ENCODE results near the gene MAP3K13.

Gene MAP3K13

DNA sequence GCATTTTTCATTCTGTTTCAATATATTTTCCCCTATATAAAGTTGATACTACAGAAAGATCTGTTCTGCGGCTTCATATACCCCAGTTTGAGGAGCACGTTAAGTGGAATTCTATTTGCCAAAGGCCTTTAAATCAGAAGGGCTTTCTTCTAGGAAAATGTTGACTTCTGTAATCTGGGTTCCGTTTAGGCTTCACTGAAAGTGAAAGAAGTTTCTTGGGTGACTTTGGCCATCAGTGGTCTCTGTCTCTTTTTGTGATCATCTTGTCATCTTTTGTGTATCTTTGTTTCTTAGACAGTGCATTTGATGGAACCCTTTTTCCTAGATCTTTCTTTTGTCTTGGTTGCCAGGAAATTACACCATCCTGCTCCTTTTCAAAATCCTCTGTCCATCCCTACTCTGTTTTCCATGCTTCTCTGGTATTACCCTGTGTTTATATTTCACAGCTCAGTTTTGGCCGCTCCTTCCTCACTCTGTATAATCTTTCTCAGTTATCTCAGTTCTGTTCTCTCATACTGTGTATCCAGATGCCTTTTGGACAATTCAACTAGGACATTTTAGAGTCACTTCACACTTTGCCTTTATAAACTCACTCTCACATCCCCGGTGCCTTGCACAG, 40.7 kb upstream of the MAP3K13 start:
- no peaks in the 10 kb centered on the region for H3K36me3 ChIP-seq (ENCODE audit: control insufficient read depth, low read length)
- peaks cover 7% of the 10 kb centered on the region for H3K27me3 ChIP-seq (ENCODE audit: control insufficient read depth, low read length)
- H4K20me1 ChIP-seq (ENCODE audit: control insufficient read depth, insufficient read depth, low read depth, low read length), result no peaks in the 10 kb centered on the region
- H3K9me2 ChIP-seq (replicated peaks; ENCODE audit: control insufficient read depth, low read length), result no peaks in the 10 kb centered on the region
- H3F3A ChIP-seq (ENCODE audit: control insufficient read depth, insufficient read depth), result no peaks in the 10 kb centered on the region
- H3K4me3 ChIP-seq (ENCODE audit: low read length), result no peak overlapping the region
- H3K27ac ChIP-seq (ENCODE audit: low read depth, low read length), result no peak overlapping the region
- no peaks in the 10 kb centered on the region for H3K4me1 ChIP-seq (ENCODE audit: control insufficient read depth, low read length)
- no peak overlapping the region for H3K4me2 ChIP-seq (ENCODE audit: low read length)
- no peaks in the 10 kb centered on the region for H3K9me3 ChIP-seq (ENCODE audit: control insufficient read depth, insufficient read depth, low read length)
- no peaks in the 10 kb centered on the region for H3K79me2 ChIP-seq (ENCODE audit: control insufficient read depth, low read length)
- no peak for TF ChIP-seq EZH2phosphoT487 (IDR thresholded peaks at IDR 0.05; ENCODE audit: borderline replicate concordance, low read length)
- TF ChIP-seq CTCF (IDR thresholded peaks at IDR 0.05; ENCODE audit: low read depth, low read length, poor library complexity, severe bottlenecking), result no peak

DNA sequence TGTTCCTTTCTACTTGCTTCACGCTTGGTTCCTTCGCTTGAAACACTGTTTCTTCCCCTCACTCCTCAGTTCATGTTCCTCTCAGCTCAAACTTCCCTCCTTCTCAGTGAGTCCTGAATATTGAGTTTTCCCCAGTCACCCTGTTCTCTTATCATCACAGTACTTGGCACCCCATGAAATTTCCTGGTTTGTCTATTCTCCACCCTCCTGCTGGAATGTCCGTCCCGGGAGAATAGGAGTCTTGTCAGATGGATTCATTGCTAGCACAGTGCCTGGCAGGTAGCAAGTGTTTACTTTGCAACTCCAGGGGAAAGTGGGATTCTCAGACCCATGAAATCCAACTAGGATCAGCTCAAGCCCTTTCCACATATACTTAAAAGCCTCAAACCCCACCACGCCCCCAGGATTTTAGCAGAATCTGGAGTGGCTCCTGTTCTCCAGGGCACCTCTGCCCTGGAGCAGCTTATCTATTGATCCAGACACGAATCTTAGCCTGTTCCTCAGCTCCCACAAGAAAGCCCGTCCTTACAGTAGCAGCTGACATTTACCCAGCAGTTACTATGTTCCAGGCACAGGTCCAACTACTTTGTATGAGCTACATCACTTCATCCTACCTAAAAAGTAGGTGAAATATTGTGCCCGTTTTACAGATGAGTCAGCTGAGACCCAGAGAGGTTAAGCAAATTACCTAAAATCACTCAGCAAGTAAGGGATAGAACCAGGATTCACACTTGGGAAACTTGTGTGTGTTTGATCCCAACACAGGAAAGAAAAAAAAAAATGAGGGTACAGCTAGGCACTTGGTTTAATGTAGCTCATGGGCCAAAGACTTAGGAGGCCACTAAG, 36.8 kb upstream of the MAP3K13 start:
- no peak overlapping the region for H3K27ac ChIP-seq (ENCODE audit: low read depth, low read length)
- H3K9me2 ChIP-seq (replicated peaks; ENCODE audit: control insufficient read depth, low read length), result no peaks in the 10 kb centered on the region
- H3K4me1 ChIP-seq (ENCODE audit: control insufficient read depth, low read length), result no peaks in the 10 kb centered on the region
- H3K36me3 ChIP-seq (ENCODE audit: control insufficient read depth, low read length), result no peaks in the 10 kb centered on the region
- no peak overlapping the region for H3K4me2 ChIP-seq (ENCODE audit: low read length)
- no peaks in the 10 kb centered on the region for H3F3A ChIP-seq (ENCODE audit: control insufficient read depth, insufficient read depth)
- H3K9me3 ChIP-seq (ENCODE audit: control insufficient read depth, insufficient read depth, low read length), result no peaks in the 10 kb centered on the region
- no peak overlapping the region for H3K4me3 ChIP-seq (ENCODE audit: low read length)
- no peaks in the 10 kb centered on the region for H3K79me2 ChIP-seq (ENCODE audit: control insufficient read depth, low read length)
- no peaks in the 10 kb centered on the region for H4K20me1 ChIP-seq (ENCODE audit: control insufficient read depth, insufficient read depth, low read depth, low read length)
- H3K27me3 ChIP-seq (ENCODE audit: control insufficient read depth, low read length), result no peaks in the 10 kb centered on the region; the same call in 1 of the 2 replicates
- no peak for TF ChIP-seq EZH2phosphoT487 (IDR thresholded peaks at IDR 0.05; ENCODE audit: borderline replicate concordance, low read length)
- no peak for TF ChIP-seq CTCF (IDR thresholded peaks at IDR 0.05; ENCODE audit: low read depth, low read length, poor library complexity, severe bottlenecking)

DNA sequence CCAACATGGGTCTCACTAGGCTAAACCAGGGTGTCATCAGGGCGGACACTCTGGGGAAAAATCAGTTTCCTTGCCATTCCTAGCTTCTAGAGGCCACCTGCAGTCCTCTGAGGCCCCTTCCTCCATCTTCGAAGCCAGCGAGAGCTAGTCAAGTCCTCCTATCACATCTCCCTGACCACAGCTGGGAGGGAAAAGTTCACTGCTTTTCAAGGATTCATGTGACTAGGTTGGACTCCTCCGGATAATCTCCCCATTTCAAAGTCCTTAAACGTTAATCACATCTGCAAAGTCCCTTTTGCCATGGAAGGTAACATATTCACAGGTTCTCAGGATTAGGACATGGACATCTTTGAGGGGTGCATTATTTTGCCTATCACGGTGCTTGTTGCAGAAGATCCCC, 35.9 kb upstream of the MAP3K13 start:
- no peak overlapping the region for H3K4me3 ChIP-seq (ENCODE audit: low read length)
- H3K4me1 ChIP-seq (ENCODE audit: control insufficient read depth, low read length), result no peaks in the 10 kb centered on the region
- no peaks in the 10 kb centered on the region for H4K20me1 ChIP-seq (ENCODE audit: control insufficient read depth, insufficient read depth, low read depth, low read length)
- TF ChIP-seq CTCF (IDR thresholded peaks at IDR 0.05; ENCODE audit: low read depth, low read length, poor library complexity, severe bottlenecking), result no peak
- TF ChIP-seq EZH2phosphoT487 (IDR thresholded peaks at IDR 0.05; ENCODE audit: borderline replicate concordance, low read length), result no peak
- H3K4me2 ChIP-seq (ENCODE audit: low read length), result no peak overlapping the region
- no peaks in the 10 kb centered on the region; the same call in 1 of the 2 replicates for H3K27me3 ChIP-seq (ENCODE audit: control insufficient read depth, low read length)
- no peaks in the 10 kb centered on the region for H3K79me2 ChIP-seq (ENCODE audit: control insufficient read depth, low read length)
- H3F3A ChIP-seq (ENCODE audit: control insufficient read depth, insufficient read depth), result no peaks in the 10 kb centered on the region
- H3K9me3 ChIP-seq (ENCODE audit: control insufficient read depth, insufficient read depth, low read length), result no peaks in the 10 kb centered on the region
- no peaks in the 10 kb centered on the region for H3K36me3 ChIP-seq (ENCODE audit: control insufficient read depth, low read length)
- no peak overlapping the region for H3K27ac ChIP-seq (ENCODE audit: low read depth, low read length)
- no peaks in the 10 kb centered on the region for H3K9me2 ChIP-seq (replicated peaks; ENCODE audit: control insufficient read depth, low read length)

Data from DOHH2 (cell line).